Activated CD4-positive, alpha-beta T cell treated with anti-CD3 and anti-CD28 coated beads for 36 hours (primary cell): Measurements from ENCODE around the gene BATF3. TPM values are rescaled to one million over a fixed set of nuclear protein-coding genes. Genes with fewer than 3 reads are reported as not detected.

Experiments
- ATAC-seq: fragments of 200-7000 bp; cut with Tn5 transposase; one replicate; pipeline ENCODE4 v1.10.0; 2021; ENCODE audit warnings: mild to moderate bottlenecking, moderate library complexity
- CTCF ChIA-PET: fragments of 350-600 bp; sonication (Branson Sonifier 250); formaldehyde crosslinking; loops from one replicate; lab custom pipeline; 2021; ENCODE audit warnings: antibody characterized with exemption; lab: Charles Lee
- POLR2A ChIA-PET: fragments of 350-600 bp; sonication (Branson Sonifier 250); formaldehyde crosslinking; loops from one replicate; lab custom pipeline; 2021; ENCODE audit warnings: antibody characterized with exemption, inconsistent platforms; lab: Charles Lee
- DNase-seq: peaks from one replicate; pipeline ENCODE4 v3.0.0-alpha.2; 2020
- H3K27ac Mint-ChIP-seq: one replicate; pipeline ENCODE4 v1.8.0; 2021; ENCODE audit warnings: mixed read lengths
- H3K27me3 Mint-ChIP-seq: one replicate; pipeline ENCODE4 v1.8.0; 2021; ENCODE audit warnings: mixed read lengths
- H3K36me3 Mint-ChIP-seq: one replicate; pipeline ENCODE4 v1.8.0; 2021; ENCODE audit warnings: low read depth, mixed read lengths
- H3K4me1 Mint-ChIP-seq: one replicate; pipeline ENCODE4 v1.8.0; 2021; ENCODE audit warnings: mixed read lengths
- H3K4me3 Mint-ChIP-seq: one replicate; pipeline ENCODE4 v1.8.0; 2021; ENCODE audit warnings: mild to moderate bottlenecking, moderate library complexity, mixed read lengths
- H3K9me3 Mint-ChIP-seq: one replicate; pipeline ENCODE4 v1.8.0; 2021; ENCODE audit warnings: low read depth, mixed read lengths
- intact Hi-C, 2 experiments: fragments of 100-400 bp; cut with DNase I in 1 of 2; cut with micrococcal nuclease in 1 of 2; formaldehyde crosslinking; loops; one replicate each; pipeline versions ENCODE4 v1.14.2 to v1.15.1; 2022 to 2024; cut with DNase I, micrococcal nuclease
- total RNA-seq, 2 experiments: library from RNA; stranded (reverse); gene quantifications; one replicate each; pipeline ENCODE4 v1.2.3, GENCODE V29; 2021

The BATF3 gene
- total RNA-seq, 2 experiments from 2014 or later, result 129 to 149 TPM

- ChIA-PET CTCF (no interaction called here), POLR2A (no interaction called here)
- no peak overlapping the region for H3K4me3 Mint-ChIP-seq
- DNase-seq (no peak), ATAC-seq (no peak)
- H3K9me3 Mint-ChIP-seq, result peaks cover 8% of the 10 kb centered on the region
- H3K27me3 Mint-ChIP-seq, result peaks cover 22% of the 10 kb centered on the region
- H3K27ac Mint-ChIP-seq, result peak overlapping the region; percentile 51
- H3K36me3 Mint-ChIP-seq, result peaks cover 2% of the 10 kb centered on the region
- peaks cover 36% of the 10 kb centered on the region for H3K4me1 Mint-ChIP-seq
- intact Hi-C loops, result no loop called here
These were observed 61.7 kb downstream of the BATF3 start for GRCh38 chr1:212637902-212638301.

Other genes with a start within 250 kb of the BATF3 start
- 10 to 100 TPM; 40.3 to 44.9 TPM for gene ATF3, start 91.1 kb downstream of the BATF3 start, total RNA-seq
- 10 to 100 TPM; 39.2 to 40.9 TPM for gene NSL1, start 91.9 kb upstream of the BATF3 start, total RNA-seq
- 10 to 100 TPM; 13.8 to 15.2 TPM for gene TATDN3, start 92.1 kb upstream of the BATF3 start, total RNA-seq
- not detected for gene SPATA45, start 147.8 kb upstream of the BATF3 start, total RNA-seq
- gene FLVCR1, start 158.4 kb upstream of the BATF3 start, total RNA-seq, result 10 to 100 TPM; 13.5 to 13.9 TPM